Measurements from ENCODE around the gene ID2. TPM values are rescaled to one million over a fixed set of nuclear protein-coding genes. Genes with fewer than 3 reads are reported as not detected.

The ID2 gene
- total RNA-seq, 1 donor from 2014 or later = 62.3 TPM

DNA sequence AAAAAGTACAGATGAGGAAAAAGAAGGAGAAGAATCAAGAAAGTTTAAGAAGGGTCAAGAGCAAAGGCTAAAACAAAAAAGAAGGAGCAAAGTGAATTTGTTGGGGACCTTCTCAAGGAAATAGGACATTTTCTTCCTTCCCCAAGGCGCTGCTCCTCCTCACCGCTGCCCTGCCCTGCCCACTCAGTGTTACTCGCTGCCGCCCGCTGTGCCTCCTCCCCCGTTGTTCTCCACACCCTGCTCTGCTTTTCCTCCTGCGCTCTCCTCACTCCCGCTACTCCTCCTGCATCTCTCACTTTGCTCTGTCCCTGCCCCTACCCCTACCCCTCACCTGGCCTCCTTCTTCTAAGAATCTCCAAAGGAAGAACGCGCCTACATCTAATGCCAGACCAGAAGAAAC, 50.7 kb downstream of the ID2 start:
- no peak for DNase-seq (ENCODE audit: low spot score)

Other genes starting within 250 kb of the ID2 start
- 71.2 TPM for gene KIDINS220, start 155.6 kb downstream of the ID2 start, total RNA-seq